A549 (cell line): ENCODE measurements around the gene MAP1LC3A.

Experiments used
- CTCF ChIP-seq: fragments of >200 bp; sonication (Bioruptor Twin); formaldehyde crosslinking; IDR thresholded peaks from 3 replicates; pipeline ENCODE4 v1.5.1; 2016
- EP300 ChIP-seq, 2 experiments: fragments of >200 bp; sonication (Bioruptor Twin); formaldehyde crosslinking; IDR thresholded peaks; 2 replicates in 1 of 2; 3 replicates in 1 of 2; pipeline ENCODE4 v1.6.1; 2016 to 2017
- PHF8 ChIP-seq: fragments of 200-600 bp; sonication (generic); IDR thresholded peaks from 2 replicates; pipeline ENCODE4 v1.6.1; 2016; ENCODE audit warnings: low read depth, mild to moderate bottlenecking, antibody characterized with exemption, moderate library complexity, borderline replicate concordance
- POLR2AphosphoS2 ChIP-seq: conservative IDR thresholded peaks from 2 replicates; pipeline ENCODE4 v1.6.1; 2012; ENCODE audit warnings: low read length, improper control_type of control experiment, inconsistent platforms

GRCh38 chr20:34515484-34516246 lies 42.9 kb upstream of the MAP1LC3A start:
- TF ChIP-seq EP300 (IDR thresholded peaks at IDR 0.05) (no peak), CTCF (no peak), POLR2AphosphoS2 (no peak), PHF8 (no peak)
